ENCODE data around the gene GRAMD2A. TPM values are rescaled to one million over a fixed set of nuclear protein-coding genes. Genes with fewer than 3 reads are reported as not detected.

The GRAMD2A gene
- total RNA-seq, 1 donor from 2014 or later: 0.13 TPM

GRCh38 chr15:72168808-72169190, 28.8 kb downstream of the GRAMD2A start:
- no peak for DNase-seq (ENCODE audit: low read depth in 2 of 2)

DNA sequence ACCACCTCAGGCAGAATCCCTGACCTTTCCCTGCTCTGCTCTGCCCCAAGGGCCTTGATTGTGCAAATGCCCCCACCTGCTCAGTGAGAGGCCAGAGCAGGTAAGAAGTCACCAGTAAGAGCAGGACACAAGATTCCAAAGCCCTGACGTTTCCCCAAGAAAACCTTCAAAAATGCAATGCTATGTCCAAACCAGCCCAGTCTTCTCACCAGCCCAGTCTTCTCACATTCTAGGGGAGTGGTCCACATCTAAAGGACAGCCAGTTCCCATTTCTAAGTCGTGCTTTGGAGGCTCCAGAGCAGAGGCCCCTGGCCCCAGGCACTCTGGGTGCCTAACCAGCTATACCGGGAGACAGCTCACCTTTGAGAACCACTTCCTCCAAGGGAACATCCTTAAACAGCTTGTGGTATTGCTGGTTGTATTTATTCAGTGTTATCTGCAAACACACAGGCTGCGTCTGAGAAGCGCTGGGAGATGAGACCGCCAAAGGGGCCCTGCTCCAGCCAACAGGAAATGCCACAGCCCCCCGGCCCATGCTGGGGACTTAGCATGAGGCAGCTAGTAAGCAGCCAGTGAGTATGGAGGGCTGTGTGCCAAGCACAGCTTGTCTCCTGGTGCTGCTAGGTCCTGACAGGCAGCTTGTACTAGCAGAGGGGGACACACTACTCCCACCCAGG, 29.3 kb downstream of the GRAMD2A start:
- DNase-seq (ENCODE audit: low read depth in 2 of 2): no peak

GRCh38 chr15:72167445-72167844, 30.1 kb downstream of the GRAMD2A start:
- no peak for DNase-seq (ENCODE audit: low read depth in 2 of 2)

DNA sequence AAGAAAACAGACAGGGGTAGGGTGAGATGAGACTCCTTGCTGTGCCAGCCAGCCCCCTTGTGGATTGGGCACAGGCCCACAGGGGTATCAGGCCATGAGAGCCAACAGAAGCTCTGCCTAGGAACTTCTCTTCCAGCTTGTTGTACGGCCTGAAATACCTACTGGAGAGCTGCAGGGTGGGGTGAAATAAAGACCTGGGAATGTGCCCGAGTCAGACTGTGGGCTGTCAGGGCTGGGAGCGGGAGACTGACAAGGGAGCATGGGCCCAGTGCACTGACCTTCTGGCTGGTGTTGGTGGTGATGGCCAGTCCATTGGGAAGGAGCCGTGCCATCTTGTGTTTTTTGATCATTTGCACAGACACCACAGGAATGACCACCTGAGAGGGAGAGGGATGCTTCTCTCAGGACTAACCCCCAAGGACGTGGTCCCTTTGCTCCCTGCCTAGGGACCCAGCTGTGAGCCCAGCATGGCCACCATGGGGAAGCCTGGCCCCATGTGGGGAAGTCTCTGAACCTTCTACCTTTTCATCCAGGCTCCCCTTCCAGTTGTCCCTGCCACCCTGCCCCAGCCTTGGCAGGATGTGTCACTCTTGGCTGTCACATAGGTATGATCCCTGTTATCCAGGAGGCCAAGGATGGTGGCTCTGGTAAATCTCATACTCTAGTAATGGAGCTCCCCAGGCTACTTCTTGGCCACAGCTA, 30.7 kb downstream of the GRAMD2A start:
- no peak for DNase-seq (ENCODE audit: low read depth in 2 of 2)

DNA sequence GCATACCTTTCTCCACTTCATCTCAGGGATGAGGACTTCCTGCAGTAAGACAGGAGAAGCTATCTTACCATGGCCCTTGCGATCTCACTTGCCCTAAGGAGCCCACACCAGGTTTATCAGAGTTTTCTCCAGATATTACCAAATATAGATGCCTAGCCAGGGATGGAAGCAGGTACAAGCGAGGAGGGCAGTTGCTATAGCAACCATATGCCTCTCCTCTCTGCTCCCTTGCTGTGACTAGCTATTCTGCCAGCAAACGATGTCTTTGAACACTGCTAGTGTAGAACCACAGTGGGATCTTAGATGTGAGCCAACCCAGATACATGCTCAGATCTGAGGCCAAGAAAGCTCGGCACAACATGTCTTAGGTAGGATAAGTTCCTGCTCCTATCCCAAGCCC, 33.9 kb downstream of the GRAMD2A start:
- no peak for DNase-seq (ENCODE audit: low read depth in 2 of 2)

DNA sequence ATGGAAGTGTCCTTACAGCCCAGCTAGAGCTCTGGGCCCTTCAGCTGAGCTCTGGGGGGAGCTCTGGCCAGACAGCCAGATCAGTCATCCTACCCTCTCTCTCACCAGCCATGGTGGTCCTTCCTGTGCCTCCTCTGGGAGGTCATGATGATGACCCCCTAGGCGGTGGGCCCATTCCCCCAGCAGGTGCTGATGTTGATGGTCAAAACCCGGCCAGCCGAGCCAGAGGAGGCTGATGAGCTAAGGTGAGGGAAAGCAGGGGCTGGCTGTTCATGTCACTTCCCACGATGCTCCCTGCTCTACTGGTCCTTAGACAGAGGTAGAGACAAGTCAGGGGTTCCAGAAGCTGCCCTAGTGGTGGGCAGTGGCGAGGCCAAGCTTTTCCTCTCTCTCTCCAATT, 35.0 kb downstream of the GRAMD2A start:
- DNase-seq (ENCODE audit: low read depth in 2 of 2): no peak

- DNase-seq (ENCODE audit: low read depth in 2 of 2): no peak
Observed at GRCh38 chr15:72161361-72162132, 36.0 kb downstream of the GRAMD2A start.

GRCh38 chr15:72160696-72161245, 36.8 kb downstream of the GRAMD2A start:
- no peak for DNase-seq (ENCODE audit: low read depth in 2 of 2)

DNA sequence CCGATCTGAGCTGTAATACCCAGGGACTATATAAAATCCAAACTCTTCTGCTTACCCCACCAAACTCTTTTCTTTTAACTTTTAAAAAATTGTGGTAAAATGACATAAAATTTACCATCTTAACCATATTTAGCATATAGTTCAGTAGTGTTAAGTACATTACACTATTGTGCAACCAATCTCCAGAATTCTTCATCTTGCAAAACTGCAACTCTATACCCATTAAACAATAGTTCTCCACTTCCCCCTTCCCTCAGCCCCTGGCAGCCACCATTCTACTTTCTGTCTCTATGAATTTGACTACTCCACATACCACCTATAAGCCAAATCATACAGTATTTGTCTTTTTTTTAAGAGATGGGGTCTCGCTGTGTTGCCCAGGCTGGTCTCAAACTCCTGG, 40.7 kb downstream of the GRAMD2A start:
- no peak for DNase-seq (ENCODE audit: low read depth in 2 of 2)

- DNase-seq (ENCODE audit: low read depth in 2 of 2): peak; percentile 49 to 83
Observed at GRCh38 chr15:72155635-72156616, 41.7 kb downstream of the GRAMD2A start.

- peak in 1 of 2 donors; percentile 45 for DNase-seq (ENCODE audit: low read depth in 2 of 2)
Observed at GRCh38 chr15:72155003-72155621, 42.5 kb downstream of the GRAMD2A start.

DNA sequence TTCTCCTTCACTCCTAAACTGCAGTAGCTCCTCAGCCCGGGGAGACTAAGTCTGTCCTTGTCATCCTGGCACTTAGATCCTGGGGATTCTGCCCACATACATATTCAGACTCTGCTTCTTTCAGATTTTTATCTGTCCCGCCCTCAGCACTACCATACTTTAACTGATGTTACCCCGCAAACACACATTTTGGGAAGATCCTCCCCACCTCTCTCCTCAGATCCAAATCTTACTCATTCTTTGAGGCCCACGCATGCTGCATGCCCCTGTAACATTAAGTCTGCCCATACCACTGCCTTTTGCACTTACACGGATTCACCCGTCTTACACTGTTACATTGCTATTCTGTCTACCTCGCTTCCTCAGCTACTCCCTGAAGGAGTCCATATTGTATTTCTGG, 43.3 kb downstream of the GRAMD2A start:
- no peak for DNase-seq (ENCODE audit: low read depth in 2 of 2)

- DNase-seq (ENCODE audit: low read depth in 2 of 2): peak in 1 of 2 donors; percentile 53
Observed at GRCh38 chr15:72153269-72154000, 44.2 kb downstream of the GRAMD2A start.

DNA sequence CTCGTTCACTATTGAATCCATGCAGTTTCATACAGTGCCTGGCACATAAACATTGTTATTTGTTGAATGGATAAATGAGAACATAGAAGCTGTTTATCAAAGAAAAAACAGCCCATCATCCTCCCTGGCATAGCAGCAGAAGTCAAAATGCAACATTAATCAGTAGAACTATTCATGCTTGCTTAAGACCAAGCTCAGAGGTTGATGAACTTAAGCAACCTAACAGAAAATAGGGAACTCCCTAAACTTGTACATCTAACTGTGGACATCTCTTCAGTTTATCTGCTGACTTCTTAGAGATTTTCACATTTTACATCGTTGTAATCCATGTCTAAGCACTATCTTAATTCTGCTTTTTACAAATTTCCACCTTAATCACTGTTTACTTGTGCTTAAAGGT, 50.2 kb downstream of the GRAMD2A start:
- DNase-seq (ENCODE audit: low read depth in 2 of 2): no peak

DNA sequence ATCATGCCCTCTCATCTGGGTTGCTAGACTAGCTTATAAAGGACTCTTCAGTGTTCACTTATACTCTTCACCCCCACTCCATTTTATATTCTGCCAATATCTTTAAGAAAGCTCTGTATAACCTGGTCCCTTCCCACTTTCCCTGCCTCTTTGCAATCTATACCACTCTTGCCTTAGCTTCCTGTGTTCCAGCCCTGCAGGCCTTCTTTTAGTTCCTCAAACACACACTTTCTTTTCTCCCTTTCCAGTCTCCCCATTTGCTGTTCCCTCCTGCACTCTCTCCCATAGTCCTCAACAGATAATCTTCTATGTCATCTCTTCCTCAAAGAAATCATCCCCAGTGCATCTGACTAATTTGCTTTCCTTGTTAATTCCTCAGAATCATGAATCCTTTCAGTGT, 50.7 kb downstream of the GRAMD2A start:
- no peak for DNase-seq (ENCODE audit: low read depth in 2 of 2)

GRCh38 chr15:72146221-72146620, 51.4 kb downstream of the GRAMD2A start:
- no peak for DNase-seq (ENCODE audit: low read depth in 2 of 2)

DNA sequence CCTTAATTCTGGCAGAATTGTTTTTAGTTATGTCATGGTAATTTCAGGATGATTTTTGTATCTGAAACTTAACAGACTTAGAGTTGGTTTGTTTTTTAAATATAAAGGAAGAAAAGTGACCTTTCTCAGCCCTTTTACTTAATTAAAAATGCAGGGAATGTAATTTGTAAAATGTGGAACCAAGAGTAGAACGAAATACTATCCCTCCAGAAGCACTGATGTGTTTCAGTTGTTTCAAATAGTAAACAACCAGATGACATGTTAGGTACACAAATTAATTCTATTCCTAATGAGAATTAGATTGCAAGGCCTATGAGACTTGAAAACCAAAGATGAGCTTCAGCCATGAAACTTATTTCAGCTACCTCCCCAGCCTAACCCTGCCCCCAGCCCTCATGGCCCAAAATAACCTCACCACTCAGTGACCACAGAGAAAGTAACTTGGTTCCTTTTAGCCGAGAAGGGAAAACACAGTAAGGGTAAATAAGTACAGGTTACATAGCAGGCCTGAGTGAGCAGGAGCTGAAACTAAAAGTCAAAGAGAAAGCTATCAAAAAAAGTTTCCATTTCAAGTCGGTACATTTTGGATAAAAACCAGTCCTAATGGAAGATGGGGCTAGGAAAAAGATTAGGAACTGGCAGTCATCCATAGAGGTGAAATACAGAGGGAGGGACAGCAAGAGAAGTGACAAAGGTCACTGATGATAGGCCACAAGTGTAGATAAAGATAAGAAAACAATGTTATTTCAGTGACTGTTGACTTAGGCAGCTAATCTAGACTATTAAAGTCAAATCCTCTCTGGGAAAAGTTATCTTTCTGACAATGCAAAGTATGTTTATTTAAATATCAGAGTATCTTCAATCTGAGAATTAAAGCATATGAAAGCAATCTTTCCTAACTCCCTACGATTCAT, 56.2 kb downstream of the GRAMD2A start:
- peak in 1 of 2 donors; percentile 47 for DNase-seq (ENCODE audit: low read depth in 2 of 2)

DNA sequence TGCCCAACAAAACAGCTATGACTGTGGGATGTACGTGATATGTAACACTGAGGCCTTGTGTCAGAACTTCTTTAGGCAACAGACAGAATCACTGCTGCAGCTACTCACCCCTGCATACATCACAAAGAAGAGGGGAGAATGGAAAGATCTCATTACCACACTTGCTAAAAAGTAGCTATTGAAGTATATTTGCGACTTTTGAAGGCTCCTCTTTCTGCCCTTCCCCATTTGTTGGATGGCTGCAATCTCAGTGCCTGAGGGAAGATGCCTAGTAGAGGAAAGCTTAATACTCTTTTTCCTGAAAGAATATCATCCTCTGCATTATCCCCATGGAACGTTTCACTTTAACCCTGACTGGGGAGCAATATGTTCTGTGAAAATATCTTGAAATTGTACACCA, 57.5 kb downstream of the GRAMD2A start:
- no peak for DNase-seq (ENCODE audit: low read depth in 2 of 2)

- DNase-seq (ENCODE audit: low read depth in 2 of 2): no peak
Observed at GRCh38 chr15:72139667-72140066, 57.9 kb downstream of the GRAMD2A start.

Measured in dermis microvascular lymphatic vessel endothelial cell (primary cell).